HEK293 (cell line): ENCODE measurements around the gene HES5.

Experiments used
- ELK4 ChIP-seq: IDR thresholded peaks from 2 replicates; pipeline ENCODE4 v1.6.1; 2011; ENCODE audit warnings: mild to moderate bottlenecking, low read depth, low read length, borderline replicate concordance
- HOXD13 ChIP-seq: sonication (generic); formaldehyde crosslinking; IDR thresholded peaks from 2 replicates; pipeline ENCODE4 v1.8.0; 2022; ENCODE audit warnings: missing genetic modification reagents, borderline replicate concordance
- REPIN1 ChIP-seq: fragments of 450-650 bp; formaldehyde crosslinking; IDR thresholded peaks from 2 replicates; pipeline ENCODE4 v1.5.1; 2017; ENCODE audit warnings: missing biosample characterization, missing genetic modification characterization, low read depth
- SP3 ChIP-seq: fragments of 450-650 bp; formaldehyde crosslinking; IDR thresholded peaks from 2 replicates; pipeline ENCODE4 v1.5.1; 2016; ENCODE audit warnings: missing biosample characterization, missing genetic modification characterization
- YY1 ChIP-seq: fragments of 450-650 bp; formaldehyde crosslinking; IDR thresholded peaks from 2 replicates; pipeline ENCODE4 v1.5.1; 2018; ENCODE audit warnings: missing biosample characterization, missing genetic modification characterization
- ZBTB26 ChIP-seq: fragments of 450-650 bp; formaldehyde crosslinking; optimal IDR thresholded peaks from 2 replicates; pipeline ENCODE3; 2016; ENCODE audit warnings: missing biosample characterization, mild to moderate bottlenecking, missing genetic modification characterization
- ZBTB8A ChIP-seq: fragments of 450-650 bp; formaldehyde crosslinking; IDR thresholded peaks from 2 replicates; pipeline ENCODE4 v1.5.1; 2016; ENCODE audit warnings: missing biosample characterization, missing genetic modification characterization
- ZIC2 ChIP-seq: fragments of 450-650 bp; formaldehyde crosslinking; IDR thresholded peaks from 2 replicates; pipeline ENCODE4 v1.5.1; 2016; ENCODE audit warnings: missing biosample characterization, missing genetic modification characterization
- ZNF132 ChIP-seq: fragments of 450-650 bp; formaldehyde crosslinking; IDR thresholded peaks from 2 replicates; pipeline ENCODE4 v1.5.1; 2017; ENCODE audit warnings: missing biosample characterization, missing genetic modification characterization, borderline replicate concordance
- ZNF133 ChIP-seq: fragments of 450-650 bp; formaldehyde crosslinking; IDR thresholded peaks from 2 replicates; pipeline ENCODE4 v1.5.1; 2016; ENCODE audit warnings: missing biosample characterization, missing genetic modification characterization
- ZNF148 ChIP-seq: fragments of 450-650 bp; formaldehyde crosslinking; IDR thresholded peaks from 2 replicates; pipeline ENCODE4 v1.5.0; 2017; ENCODE audit warnings: missing biosample characterization, missing genetic modification characterization, borderline replicate concordance
- ZNF18 ChIP-seq: fragments of 450-650 bp; formaldehyde crosslinking; IDR thresholded peaks from 2 replicates; pipeline ENCODE4 v1.5.1; 2016; ENCODE audit warnings: missing biosample characterization, missing genetic modification characterization
- ZNF202 ChIP-seq: fragments of 450-650 bp; formaldehyde crosslinking; IDR thresholded peaks from 2 replicates; pipeline ENCODE4 v1.5.1; 2016; ENCODE audit warnings: missing biosample characterization, missing genetic modification characterization, borderline replicate concordance
- ZNF280C ChIP-seq: fragments of 450-650 bp; formaldehyde crosslinking; IDR thresholded peaks from 2 replicates; pipeline ENCODE4 v1.5.1; 2016; ENCODE audit warnings: missing biosample characterization, missing genetic modification characterization
- ZNF350 ChIP-seq: fragments of 450-650 bp; formaldehyde crosslinking; IDR thresholded peaks from 2 replicates; pipeline ENCODE4 v1.5.0; 2017; ENCODE audit warnings: missing biosample characterization, mild to moderate bottlenecking, missing genetic modification characterization
- ZNF366 ChIP-seq: fragments of 450-650 bp; formaldehyde crosslinking; conservative IDR thresholded peaks from 2 replicates; pipeline ENCODE4 v1.5.1; 2016; ENCODE audit warnings: missing biosample characterization, missing genetic modification characterization
- ZNF391 ChIP-seq: fragments of 450-650 bp; formaldehyde crosslinking; IDR thresholded peaks from 2 replicates; pipeline ENCODE4 v1.5.1; 2016; ENCODE audit warnings: low read depth, missing biosample characterization, missing genetic modification characterization, borderline replicate concordance
- ZNF426 ChIP-seq: fragments of 450-650 bp; formaldehyde crosslinking; IDR thresholded peaks from 2 replicates; pipeline ENCODE4 v1.5.1; 2017; ENCODE audit warnings: missing biosample characterization, missing genetic modification characterization, mild to moderate bottlenecking, inconsistent platforms, moderate library complexity
- ZNF501 ChIP-seq: fragments of 450-650 bp; formaldehyde crosslinking; IDR thresholded peaks from 2 replicates; pipeline ENCODE4 v1.5.1; 2016; ENCODE audit warnings: missing biosample characterization, missing genetic modification characterization
- ZNF580 ChIP-seq: fragments of 450-650 bp; formaldehyde crosslinking; IDR thresholded peaks from 2 replicates; pipeline ENCODE4 v1.5.1; 2016; ENCODE audit warnings: missing biosample characterization, missing genetic modification characterization
- ZNF639 ChIP-seq: fragments of 450-650 bp; formaldehyde crosslinking; IDR thresholded peaks from 2 replicates; pipeline ENCODE4 v1.5.1; 2016; ENCODE audit warnings: missing biosample characterization, missing genetic modification characterization
- ZNF654 ChIP-seq: fragments of 450-650 bp; formaldehyde crosslinking; IDR thresholded peaks from 2 replicates; pipeline ENCODE4 v1.5.1; 2016; ENCODE audit warnings: low read depth, missing biosample characterization, missing genetic modification characterization
- ZNF837 ChIP-seq: fragments of 450-650 bp; formaldehyde crosslinking; IDR thresholded peaks from 2 replicates; pipeline ENCODE4 v1.5.1; 2016; ENCODE audit warnings: missing biosample characterization, missing genetic modification characterization
- ZSCAN18 ChIP-seq: fragments of 450-650 bp; formaldehyde crosslinking; IDR thresholded peaks from 2 replicates; pipeline ENCODE4 v1.5.1; 2016; ENCODE audit warnings: missing biosample characterization, missing genetic modification characterization
- ZSCAN5A ChIP-seq: fragments of 450-650 bp; formaldehyde crosslinking; IDR thresholded peaks from 2 replicates; pipeline ENCODE4 v1.5.1; 2016; ENCODE audit warnings: missing biosample characterization, missing genetic modification characterization

The HES5 gene

GRCh38 chr1:2546515-2547209 lies 16.6 kb upstream of the HES5 start (continued):
- TF ChIP-seq ZNF133 (tag by site-specific recombination) (0 out of 2 replicates have a peak, but pooled peaks have one; percentile 10), ZNF18 (tag by site-specific recombination) (no peak), YY1 (tag by site-specific recombination) (peak; percentile 28; the same call in 1 of the 2 replicates), ZBTB8A (tag by site-specific recombination) (peak; percentile 94), HOXD13 (no peak), ZNF426 (tag by site-specific recombination) (no peak), ZBTB26 (peak; percentile 83), ZNF366 (tag by site-specific recombination) (0 out of 2 replicates have a peak, but pooled peaks have one; percentile 57), ZNF280C (tag by site-specific recombination) (no peak), ZNF350 (tag by site-specific recombination) (no peak), ELK4 (no peak), ZNF580 (tag by site-specific recombination) (peak; percentile 78; the same call in 1 of the 2 replicates), ZIC2 (tag by site-specific recombination) (peak; percentile 77), ZSCAN5A (tag by site-specific recombination) (peak; percentile 83; the same call in 1 of the 2 replicates), ZNF837 (tag by site-specific recombination) (no peak), ZNF391 (peak; percentile 64; the same call in 1 of the 2 replicates), ZNF148 (tag by site-specific recombination) (peak; percentile 59; the same call in 1 of the 2 replicates), REPIN1 (tag by site-specific recombination) (peak; percentile 39; the same call in 1 of the 2 replicates), SP3 (tag by site-specific recombination) (peak; percentile 91), ZNF639 (tag by site-specific recombination) (no peak), ZNF654 (tag by site-specific recombination) (no peak), ZNF202 (tag by site-specific recombination) (no peak), ZSCAN18 (tag by site-specific recombination) (no peak), ZNF132 (tag by site-specific recombination) (no peak), ZNF501 (tag by site-specific recombination) (peak; percentile 59)
